Left kidney (tissue), 2 donors: ENCODE measurements around the gene TRAF3. TPM values are rescaled to one million over a fixed set of nuclear protein-coding genes. Genes with fewer than 3 reads are reported as not detected.
"Not testable (repeated sequence)": the region's sequence is repeated elsewhere in the genome, so short reads cannot be mapped to it uniquely, and the experiment has no call there.

Source experiments
- DNase-seq: peaks from one replicate; pipeline ENCODE4 v3.0.0-alpha.2; 2013
- polyA plus RNA-seq: library from polyadenylated mRNA; unstranded; fragments of 120-200 nt; gene quantifications from one replicate; pipeline ENCODE4 v1.2.1, GENCODE V29; 2013; ENCODE audit not compliant: insufficient read length

TRAF3 gene
- polyA plus RNA-seq, 1 donor, result 17.7 TPM

DNA sequence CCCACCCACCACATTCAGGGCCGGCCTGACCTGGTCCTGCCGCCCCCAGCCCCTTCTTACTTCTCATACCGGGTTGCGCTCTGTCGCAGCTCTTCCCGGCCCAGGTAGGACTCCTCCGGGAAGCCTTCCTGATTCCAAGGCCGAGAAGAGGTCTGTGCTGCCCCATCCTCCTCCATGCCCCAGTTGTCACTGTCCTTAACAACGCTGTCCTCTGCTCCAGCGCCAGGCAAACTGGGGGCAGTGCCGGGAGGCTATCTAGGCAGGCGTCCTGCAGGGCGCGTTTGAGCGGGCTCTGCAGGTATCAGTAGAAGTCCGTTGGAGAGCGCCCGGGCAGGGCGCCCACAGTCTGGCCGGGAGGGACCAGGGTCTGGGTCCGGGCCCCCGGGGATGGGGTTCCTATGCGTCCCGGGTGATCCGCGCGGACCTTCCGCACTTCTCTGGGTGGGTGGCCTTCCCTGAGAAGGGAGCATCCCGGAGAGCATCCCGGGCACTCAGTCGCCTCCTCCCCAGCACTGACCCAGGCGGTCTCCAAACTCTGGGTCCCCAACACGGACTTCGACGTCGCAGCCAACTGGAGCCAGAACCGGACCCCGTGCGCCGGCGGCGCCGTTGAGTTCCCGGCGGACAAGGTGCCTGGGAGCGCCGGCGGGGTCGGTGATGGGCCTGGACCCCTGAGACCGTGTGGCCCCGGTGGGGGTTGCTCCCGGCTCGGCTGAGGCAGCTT lies 146.1 kb downstream of the TRAF3 start:
- DNase-seq, result no peak

DNA sequence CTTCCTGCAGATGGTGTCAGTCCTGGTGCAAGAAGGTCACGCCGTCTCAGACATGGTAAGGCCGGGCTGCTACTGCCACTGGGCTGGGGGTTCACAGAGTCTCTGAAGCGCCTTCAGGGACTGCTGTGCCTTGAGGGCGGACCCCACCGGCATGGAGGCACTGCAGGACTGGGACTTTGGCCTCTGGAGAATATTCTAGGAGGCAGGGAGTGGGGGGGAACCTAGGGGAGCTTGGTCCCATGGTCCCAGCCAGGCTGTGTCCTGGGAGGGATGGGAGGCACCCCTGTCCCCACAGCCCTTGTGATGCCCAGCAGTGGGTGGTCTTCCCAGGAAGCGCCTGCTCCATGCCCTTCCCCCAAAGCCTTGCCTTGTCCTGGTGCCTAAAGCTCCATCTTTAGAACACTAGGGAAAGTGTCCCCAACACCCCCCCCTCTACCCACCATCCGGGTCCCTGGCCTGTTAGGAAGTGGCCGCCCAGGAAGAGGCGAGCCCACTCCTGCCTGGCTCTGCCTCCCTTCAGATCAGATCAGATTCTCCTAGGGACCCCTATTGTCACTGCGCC lies 146.8 kb downstream of the TRAF3 start:
- no peak for DNase-seq

GRCh38 chr14:102924632-102925588 lies 147.7 kb downstream of the TRAF3 start:
- DNase-seq, result no peak

- DNase-seq, result no peak
Observed at GRCh38 chr14:102925646-102926045, 148.4 kb downstream of the TRAF3 start.

GRCh38 chr14:102926104-102926503 lies 148.9 kb downstream of the TRAF3 start:
- no peak for DNase-seq

DNA sequence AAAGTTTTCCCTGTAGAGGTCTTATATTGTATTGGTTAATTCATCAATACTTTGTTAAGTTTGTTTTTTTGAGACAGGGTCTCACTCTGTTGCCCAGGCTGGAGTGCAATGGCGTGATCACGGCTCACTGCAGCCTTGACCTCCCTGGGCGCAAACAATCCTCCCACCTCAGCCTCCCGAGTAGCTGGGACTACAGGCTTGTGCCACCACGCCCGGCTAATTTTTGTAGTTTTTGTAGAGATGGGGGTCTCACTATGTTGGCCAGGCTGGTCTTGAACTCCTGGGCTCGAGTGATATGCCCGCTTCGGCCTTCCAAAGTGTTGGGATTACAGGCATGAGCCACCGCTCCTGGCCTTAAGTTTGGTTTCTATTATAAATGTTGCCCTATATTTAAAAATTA lies 149.6 kb downstream of the TRAF3 start:
- DNase-seq, result not testable (repeated sequence)

GRCh38 chr14:102927346-102927877 lies 150.2 kb downstream of the TRAF3 start:
- no peak for DNase-seq

DNA sequence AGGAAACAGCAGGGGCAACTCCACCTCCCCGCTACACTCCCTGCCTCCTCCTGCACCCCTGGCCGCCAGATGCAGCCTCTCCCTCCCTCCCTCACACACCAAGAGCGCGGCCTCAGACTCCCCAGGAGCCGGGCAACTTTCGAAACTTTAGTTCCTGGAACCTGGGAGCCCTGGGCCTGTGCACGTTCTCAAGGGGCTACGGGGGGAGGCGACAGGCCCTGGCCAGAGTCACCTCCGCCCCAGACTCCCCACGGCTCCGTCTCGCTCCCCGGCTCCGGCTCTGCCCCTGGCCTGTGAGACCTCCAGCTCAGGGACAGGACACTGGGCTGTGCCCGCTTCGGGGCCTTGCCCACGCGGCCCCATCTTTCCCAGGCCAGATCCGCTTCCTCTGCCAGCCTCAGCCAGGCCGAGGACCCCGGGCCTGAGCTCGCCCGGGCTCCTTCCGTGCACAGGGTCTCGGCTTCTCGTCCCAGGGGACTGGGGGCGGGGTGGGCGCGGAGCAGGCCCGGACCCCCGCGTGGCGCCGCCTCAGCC lies 150.7 kb downstream of the TRAF3 start:
- no peak for DNase-seq

DNA sequence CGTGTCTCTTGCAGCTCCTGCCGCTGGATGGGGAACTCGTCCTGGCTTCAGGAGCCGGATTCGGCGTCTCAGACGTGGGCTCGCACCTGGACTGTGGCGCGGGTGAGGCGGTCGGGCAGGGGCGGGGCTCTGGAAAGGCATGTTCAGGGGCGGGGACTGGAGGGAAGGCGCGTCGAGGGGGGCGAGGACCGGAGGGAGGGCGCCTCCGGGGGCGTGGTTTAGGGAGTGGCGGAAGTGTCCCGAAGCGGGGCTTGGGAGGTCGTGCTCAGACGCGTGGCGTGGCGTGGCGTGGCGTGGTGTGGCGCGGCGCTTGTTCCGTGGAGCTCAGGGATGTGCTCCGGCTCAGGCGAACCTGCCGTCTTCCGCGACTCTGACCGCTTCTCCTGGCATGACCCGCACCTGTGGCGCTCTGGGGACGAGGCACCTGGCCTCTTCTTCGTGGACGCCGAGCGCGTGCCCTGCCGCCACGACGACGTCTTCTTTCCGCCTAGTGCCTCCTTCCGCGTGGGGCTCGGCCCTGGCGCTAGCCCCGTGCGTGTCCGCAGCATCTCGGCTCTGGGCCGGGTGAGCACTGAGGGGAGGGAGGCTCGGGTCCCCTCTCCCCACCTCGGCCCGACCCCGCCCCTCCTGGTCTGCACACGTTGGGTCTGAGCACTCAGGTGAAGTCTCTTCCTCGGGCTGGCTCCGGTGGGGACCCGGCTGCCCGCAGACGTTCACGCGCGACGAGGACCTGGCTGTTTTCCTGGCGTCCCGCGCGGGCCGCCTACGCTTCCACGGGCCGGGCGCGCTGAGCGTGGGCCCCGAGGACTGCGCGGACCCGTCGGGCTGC lies 151.4 kb downstream of the TRAF3 start:
- peak; percentile 81 for DNase-seq

GRCh38 chr14:102929241-102930137 lies 152.2 kb downstream of the TRAF3 start:
- no peak for DNase-seq

DNA sequence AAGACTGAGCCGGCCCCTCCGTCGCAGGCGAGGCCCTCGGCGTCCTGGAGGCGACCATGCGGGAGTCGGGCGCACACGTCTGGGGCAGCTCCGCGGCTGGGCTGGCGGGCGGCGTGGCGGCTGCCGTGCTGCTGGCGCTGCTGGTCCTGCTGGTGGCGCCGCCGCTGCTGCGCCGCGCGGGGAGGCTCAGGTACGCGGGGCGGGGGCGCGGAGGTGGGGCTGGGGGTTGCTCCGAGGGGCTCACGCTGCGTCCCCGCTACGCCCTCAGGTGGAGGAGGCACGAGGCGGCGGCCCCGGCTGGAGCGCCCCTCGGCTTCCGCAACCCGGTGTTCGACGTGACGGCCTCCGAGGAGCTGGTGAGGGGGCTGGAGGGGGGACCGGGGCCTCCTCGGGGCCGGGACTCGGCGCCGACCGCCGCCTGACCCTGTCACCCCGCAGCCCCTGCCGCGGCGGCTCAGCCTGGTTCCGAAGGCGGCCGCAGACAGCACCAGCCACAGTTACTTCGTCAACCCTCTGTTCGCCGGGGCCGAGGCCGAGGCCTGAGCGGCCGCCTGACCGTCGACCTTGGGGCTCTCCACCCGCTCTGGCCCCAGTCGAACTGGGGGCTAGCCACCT lies 153.0 kb downstream of the TRAF3 start:
- DNase-seq, result no peak

DNA sequence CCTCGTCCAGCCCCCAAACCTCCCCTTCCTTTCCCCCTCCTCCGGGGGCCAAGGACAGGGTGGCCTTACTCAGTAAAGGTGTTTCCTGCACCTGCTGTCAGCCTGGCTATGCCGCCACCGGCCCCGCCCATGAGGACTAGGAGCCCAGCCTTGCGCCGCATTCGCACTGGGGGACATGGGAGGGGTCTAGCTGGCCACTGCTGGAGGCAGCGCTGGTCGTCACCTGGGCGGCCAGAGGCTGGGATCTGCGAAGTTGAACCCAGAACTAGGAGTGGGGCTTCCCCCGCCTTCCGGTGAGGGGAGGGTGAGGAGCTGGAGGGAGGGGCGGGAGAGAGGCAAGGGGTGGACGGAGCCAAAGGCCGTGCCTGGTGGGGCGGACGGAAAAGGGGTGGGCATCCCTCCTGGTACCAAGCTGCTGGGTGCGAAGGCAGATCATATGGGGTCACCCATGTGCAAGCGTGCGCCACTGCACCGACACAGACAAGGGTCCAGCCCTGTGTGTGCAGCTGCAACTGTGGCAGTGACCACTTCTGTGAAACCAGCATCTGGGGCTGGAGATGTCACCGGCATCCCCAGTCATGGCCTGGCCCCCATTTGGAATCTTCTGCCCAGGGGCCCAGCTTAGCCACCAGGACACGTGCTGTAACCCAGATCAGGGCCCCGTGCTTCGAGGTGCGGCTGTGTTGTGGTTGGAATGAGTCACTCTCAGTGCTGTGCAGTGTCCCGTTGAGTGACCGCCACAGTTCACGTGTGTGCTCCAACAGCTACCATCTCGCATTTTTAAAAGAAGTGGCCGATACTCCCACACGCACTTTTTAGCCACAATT lies 153.7 kb downstream of the TRAF3 start:
- DNase-seq, result no peak

DNA sequence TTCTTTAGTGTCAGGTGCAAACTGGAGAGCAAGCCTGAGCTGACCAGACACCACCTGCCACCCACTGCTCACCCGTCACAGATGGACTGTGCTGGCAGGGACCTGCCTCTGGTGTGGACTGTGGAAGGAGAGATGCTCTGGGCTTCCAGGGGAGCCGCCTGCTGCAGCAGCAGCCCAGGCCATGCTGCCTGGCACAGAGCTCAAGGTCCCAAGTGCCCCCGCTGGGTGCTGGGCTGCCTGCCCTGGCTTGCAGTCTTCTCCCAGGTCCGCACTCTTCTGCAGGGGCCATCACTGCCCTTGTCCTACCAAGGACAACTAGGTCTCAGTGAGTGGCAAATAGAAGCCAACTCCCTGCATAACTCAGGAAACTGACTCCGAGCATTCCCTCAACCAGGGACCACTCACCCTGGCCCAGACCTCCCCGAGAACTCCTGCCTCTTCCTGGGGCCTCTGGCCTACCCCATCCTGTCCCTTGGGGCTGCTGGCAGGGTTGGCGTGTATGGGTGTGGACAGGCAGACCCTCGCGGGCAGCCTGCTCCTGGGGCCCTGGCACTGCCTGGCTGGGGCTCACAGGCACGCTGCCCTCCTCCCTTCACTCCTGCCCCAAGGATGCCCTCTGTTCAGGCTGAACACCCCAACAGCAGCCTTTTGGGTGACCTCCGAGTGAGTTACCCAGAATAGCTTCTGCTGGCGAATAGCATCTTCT lies 154.5 kb downstream of the TRAF3 start:
- DNase-seq, result no peak

GRCh38 chr14:102932484-102933248 lies 155.4 kb downstream of the TRAF3 start:
- DNase-seq, result no peak

DNA sequence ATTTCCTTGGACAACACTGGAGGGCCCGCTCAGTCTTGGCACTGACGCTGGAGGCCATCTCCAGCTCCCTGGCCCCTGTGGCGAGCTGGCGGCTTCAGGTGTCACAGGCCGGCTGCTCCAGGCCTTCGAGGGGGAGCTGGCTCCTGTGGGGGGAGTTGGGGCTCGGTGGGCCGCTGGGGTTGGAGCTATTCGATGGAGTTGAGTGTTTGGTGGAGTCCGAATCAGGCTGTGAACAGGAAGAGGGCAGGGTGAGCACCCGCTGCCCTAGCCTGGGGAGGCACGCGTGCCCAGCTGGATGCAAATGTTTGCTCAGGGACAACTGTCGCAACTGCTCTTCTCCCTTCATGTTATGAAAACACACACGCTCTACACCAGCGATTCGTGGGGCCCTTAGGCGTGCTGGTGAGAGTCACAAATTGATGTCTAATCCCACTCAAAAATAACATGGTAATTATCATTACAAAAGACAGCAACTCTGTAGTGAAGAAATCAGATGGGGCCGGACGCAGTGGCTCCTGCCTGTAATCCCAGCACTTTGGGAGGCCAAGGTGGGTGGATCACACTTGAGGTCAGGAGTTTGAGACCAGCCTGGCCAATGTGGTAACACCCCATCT lies 156.5 kb downstream of the TRAF3 start:
- DNase-seq, result no peak

DNA sequence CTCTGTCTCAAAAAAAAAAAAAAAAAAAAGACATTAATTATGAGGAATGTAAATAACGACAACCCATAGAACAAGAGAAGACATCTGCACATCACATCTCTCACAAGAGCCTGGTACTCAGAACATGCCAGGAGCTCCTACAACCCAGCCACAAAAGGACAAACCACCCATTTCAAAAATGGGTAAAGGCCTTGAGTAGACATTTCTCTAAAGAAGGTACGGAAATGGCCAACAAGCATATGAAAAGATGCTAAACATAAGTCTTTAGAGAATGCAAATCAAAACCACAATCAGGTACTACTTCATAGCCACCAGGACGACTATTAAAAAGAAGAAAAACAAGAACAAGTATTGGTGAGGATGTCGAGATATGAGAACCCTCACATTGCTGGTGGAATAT lies 158.5 kb downstream of the TRAF3 start:
- DNase-seq, result no peak
